GM21447 (cell line): ENCODE results near the gene PIP4K2A.
"Not testable (repeated sequence)": the region's sequence is repeated elsewhere in the genome, so short reads cannot be mapped to it uniquely, and the experiment has no call there.

Experiments
- ATAC-seq: cut with Tn5 transposase; IDR thresholded peaks from one replicate; pipeline ENCODE4 v1.9.1; 2021; ENCODE audit not compliant: unreplicated experiment

The PIP4K2A gene

DNA sequence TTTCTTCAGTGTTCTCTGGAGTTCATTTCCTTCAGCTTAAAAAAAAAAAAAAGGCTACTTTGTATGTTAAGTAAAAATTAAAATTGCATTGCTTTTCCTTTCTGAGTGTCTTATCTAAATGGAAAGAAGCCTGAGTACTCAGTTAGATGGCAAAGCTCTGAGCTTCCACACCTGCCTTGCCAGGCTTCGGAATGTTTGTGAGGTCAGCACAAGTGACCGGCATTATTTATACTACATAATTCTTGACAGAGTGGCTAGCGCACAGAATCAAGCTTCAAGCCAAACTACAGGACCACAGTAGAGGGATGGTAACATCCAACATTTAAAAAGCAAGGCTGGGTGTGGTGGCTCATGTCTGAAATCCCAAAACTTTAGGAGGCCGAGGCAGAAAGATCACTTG is 17.3 kb downstream of the PIP4K2A start:
- no peak for ATAC-seq

- no peak for ATAC-seq
Measured at GRCh38 chr10:22693860-22694259, 20.5 kb downstream of the PIP4K2A start.

GRCh38 chr10:22693371-22693784 is 21.0 kb downstream of the PIP4K2A start:
- no peak for ATAC-seq

DNA sequence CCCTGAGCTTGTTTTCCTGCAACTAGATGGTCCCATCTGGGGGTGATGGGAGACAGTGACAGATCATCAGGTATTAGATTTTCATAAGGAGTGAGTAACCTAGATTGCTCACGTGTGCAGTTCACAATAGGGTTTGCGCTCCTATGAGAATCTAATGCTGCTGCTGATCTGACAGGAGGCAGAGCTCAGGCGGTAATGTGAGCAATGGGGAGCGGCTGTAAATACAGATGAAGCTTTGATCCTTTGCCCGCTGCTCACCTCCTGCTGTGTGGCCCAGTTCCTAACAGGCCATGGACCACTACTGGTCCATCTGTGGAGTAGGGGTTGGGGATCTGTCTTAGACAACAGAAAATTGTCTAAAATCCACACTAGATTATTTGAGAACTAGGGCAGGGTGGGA is 22.3 kb downstream of the PIP4K2A start:
- not testable (repeated sequence) for ATAC-seq

DNA sequence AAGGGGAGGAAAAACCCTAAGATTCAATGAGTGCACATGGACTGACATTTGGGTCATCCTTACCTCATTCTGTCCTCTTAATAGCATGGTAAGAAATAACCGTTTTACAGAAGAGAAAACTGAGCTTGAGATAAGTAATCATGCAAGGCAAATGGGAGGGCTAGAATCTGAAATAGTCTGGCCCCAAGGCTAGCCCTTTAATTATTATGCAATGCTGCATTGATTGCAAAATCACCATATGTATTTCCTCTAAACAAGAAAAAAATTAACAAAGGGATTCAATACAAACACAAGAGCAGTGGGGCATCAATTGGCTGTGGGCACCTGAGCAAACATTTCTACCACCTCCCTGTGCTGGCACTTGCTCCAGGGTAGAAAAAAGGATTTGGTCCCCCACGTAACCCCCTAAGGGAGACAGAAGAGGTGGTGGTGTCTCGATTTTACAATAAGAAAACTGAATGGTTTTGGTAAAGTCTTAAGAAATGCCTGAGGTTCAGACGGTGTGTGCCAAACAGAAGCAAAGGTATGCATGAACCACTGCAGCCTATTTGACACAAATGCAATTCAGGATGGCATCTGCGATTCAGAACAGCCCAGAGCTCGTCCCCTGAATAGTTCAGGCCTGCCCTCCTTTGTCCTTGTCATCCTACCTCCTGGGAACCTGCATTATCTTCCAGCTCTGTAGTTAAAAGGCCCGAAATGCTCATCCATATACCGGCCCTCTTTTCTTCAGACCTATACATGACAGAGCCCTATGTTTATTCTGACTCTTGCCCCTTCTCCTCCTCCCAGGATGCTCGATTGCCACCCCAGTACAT is 23.6 kb downstream of the PIP4K2A start:
- ATAC-seq, result no peak

GRCh38 chr10:22690158-22690557 is 24.2 kb downstream of the PIP4K2A start:
- ATAC-seq, result peak; percentile 34

GRCh38 chr10:22686347-22686746 is 28.0 kb downstream of the PIP4K2A start:
- no peak for ATAC-seq

- ATAC-seq, result no peak
Measured at GRCh38 chr10:22685926-22686325, 28.5 kb downstream of the PIP4K2A start.

DNA sequence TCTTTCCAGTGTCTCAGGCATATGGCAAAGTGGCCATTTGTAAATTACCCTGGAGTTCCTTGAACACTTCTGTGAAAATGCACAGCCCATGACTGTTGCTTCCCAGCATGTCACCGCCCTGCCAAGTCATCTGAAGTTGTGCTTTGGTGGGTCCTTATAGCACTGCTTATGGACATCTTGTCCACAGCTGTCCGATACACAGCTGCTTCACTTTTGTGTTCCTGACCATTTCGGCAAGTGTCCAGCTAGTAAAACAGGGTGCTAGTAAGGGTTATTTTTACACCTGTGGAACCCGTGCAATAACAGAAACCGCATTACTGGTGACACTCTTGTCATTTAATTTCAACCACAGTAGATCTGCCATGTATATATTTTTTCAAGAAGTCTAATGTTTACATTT is 29.7 kb downstream of the PIP4K2A start:
- no peak for ATAC-seq

DNA sequence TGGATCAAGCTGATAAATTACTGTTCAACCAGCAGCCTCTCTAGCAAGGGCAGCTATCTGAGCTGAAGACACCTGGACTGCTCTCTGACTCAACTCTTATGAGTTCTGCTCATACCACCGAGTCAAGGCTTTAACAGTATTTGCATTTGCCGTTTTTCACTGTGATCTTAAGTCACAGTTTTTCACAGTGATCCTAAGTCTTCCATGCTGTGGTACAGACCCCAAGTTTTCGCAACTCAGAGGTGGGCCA is 31.3 kb downstream of the PIP4K2A start:
- peak; percentile 67 for ATAC-seq

GRCh38 chr10:22682237-22683139 is 31.9 kb downstream of the PIP4K2A start:
- peak; percentile 27 for ATAC-seq

- ATAC-seq, result no peak
Measured at GRCh38 chr10:22681783-22682183, 32.6 kb downstream of the PIP4K2A start.

GRCh38 chr10:22681301-22681700 is 33.1 kb downstream of the PIP4K2A start:
- ATAC-seq, result no peak

- no peak for ATAC-seq
Measured at GRCh38 chr10:22679608-22680007, 34.8 kb downstream of the PIP4K2A start.

- no peak for ATAC-seq
Measured at GRCh38 chr10:22677333-22677732, 37.0 kb downstream of the PIP4K2A start.

DNA sequence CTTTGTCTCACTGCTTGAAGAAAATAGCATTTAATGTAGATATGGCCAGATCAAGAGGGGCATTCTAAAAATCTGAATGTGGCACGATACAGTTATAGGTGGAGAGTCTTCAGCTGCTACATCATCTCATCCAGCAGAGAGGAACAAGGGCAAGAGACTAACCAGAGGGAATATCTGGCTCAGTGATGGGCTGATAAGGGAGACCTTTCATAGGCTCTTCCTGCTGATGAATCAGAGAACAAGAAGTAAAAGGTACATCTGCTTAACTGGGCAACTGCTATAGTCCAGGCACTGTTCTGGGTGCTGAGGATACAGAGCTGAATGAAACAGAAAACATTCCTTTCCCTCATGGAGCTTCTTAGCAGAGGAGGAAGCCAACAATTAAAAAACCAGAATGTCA is 37.9 kb downstream of the PIP4K2A start:
- ATAC-seq, result no peak

GRCh38 chr10:22674573-22674930 is 39.8 kb downstream of the PIP4K2A start:
- ATAC-seq, result no peak

DNA sequence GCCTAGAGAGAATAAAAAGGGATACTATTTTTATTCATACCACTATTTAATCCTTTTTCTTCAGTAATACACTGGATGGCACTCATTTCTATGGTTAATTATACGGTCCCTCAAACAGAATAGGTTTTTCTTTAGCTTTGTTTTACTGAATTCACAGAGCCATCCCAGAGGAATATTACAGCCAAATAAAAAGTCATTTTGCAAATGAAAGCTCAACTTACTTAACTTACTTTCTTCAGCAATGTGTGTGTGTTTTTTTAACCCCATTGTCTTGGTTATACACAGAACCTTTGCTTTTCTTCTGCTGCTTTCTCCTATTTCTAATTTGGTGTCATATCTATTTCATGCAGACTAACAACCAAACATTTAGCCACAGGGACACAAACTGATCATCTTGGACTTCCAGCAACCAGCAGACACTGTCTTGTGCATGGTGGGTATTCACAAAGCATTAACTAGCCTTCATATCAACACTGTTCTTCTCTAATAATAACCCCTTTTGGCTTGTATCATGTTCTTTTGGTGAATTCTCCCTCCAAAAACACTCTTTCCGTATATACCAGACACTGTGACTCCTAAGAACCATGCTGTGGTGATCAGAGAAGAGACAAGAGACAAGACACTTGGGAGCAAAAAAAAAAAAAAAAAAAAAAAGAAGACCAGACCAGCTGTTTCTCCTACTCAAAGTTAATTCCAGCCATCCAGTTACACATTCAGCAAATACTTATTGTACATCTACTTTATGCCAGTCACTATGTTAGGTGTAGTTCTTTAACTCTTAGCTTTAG is 40.4 kb downstream of the PIP4K2A start:
- no peak for ATAC-seq

- no peak for ATAC-seq
Measured at GRCh38 chr10:22673091-22673392, 41.3 kb downstream of the PIP4K2A start.

DNA sequence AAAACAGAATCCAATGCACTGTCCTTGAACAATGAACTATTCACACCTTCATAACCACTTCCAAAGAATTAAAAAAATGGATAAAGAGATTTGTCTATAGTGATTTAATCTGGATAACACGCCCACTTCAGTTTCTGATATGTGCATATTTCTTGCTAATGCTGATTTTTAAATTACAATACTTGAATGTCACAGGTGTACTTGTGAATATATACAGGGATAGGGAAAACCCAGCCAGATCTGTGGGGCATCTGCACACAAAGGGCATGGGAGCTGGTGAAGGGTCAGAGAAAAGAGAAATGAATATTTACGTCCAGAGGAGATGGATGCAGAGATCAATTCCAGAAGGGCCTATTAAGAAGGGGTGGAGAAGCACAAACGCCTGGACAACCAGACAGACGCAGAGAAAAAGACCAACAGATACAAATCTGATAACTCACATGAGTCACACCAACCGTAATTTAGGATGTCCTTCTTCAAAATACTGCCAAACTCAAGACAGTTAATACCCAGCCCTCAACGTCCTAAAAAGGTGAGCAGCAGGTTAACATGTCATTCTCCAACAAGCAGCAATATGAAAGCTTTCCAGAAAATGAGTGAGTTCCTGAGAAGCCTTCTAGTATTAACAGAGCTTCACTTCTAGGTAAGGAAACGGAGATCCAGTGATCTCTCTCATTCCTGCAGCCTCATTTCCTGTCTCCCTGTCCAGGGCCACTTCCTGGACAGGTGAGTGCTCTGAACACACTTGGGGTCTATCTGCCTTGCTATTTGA is 41.9 kb downstream of the PIP4K2A start:
- ATAC-seq, result no peak

- ATAC-seq, result no peak
Measured at GRCh38 chr10:22670788-22671187, 43.6 kb downstream of the PIP4K2A start.
